Measurements from ENCODE around the gene IQCF2. TPM values are rescaled to one million over a fixed set of nuclear protein-coding genes. Genes with fewer than 3 reads are reported as not detected.

The IQCF2 gene
- total RNA-seq, 1 experiment from 2014 or later, result not detected

Other genes with a start within 250 kb of the IQCF2 start
- gene TEX264, start 190.4 kb upstream of the IQCF2 start, total RNA-seq (2014; rRNA removed; shearing (Covaris generic)), result 67.9 and 69.7 TPM in 2 replicates
- under 0.01 TPM in 1 of 2 replicates, not detected in the other for gene GRM2, start 154.5 kb upstream of the IQCF2 start, total RNA-seq (2014; rRNA removed; shearing (Covaris generic))
- not detected in 2 replicates for gene IQCF6, start 82.4 kb upstream of the IQCF2 start, total RNA-seq (2014; rRNA removed; shearing (Covaris generic))
- not detected in 2 replicates for gene IQCF5, start 14.0 kb downstream of the IQCF2 start, total RNA-seq (2014; rRNA removed; shearing (Covaris generic))
- not detected in 2 replicates for gene IQCF1, start 41.7 kb downstream of the IQCF2 start, total RNA-seq (2014; rRNA removed; shearing (Covaris generic))
- gene RRP9, start 80.3 kb downstream of the IQCF2 start, total RNA-seq (2014; rRNA removed; shearing (Covaris generic)), result 80.6 and 87.0 TPM in 2 replicates
- 6.4 and 9.7 TPM in 2 replicates for gene PARP3, start 80.7 kb downstream of the IQCF2 start, total RNA-seq (2014; rRNA removed; shearing (Covaris generic))
- not detected in 2 replicates for gene GPR62, start 93.8 kb downstream of the IQCF2 start, total RNA-seq (2014; rRNA removed; shearing (Covaris generic))
- 57.1 and 80.7 TPM in 2 replicates for gene PCBP4, start 105.8 kb downstream of the IQCF2 start, total RNA-seq (2014; rRNA removed; shearing (Covaris generic))
- gene ABHD14B, start 112.4 kb downstream of the IQCF2 start, total RNA-seq (2014; rRNA removed; shearing (Covaris generic)), result 6.5 and 9.9 TPM in 2 replicates
- 14.8 and 26.8 TPM in 2 replicates for gene ABHD14A, start 113.4 kb downstream of the IQCF2 start, total RNA-seq (2014; rRNA removed; shearing (Covaris generic))
- 103 and 242 TPM in 2 replicates for gene ACY1, start 121.9 kb downstream of the IQCF2 start, total RNA-seq (2014; rRNA removed; shearing (Covaris generic))
- gene RPL29, start 134.3 kb downstream of the IQCF2 start, total RNA-seq (2014; rRNA removed; shearing (Covaris generic)), result 2,209 and 2,228 TPM in 2 replicates
- 14.6 and 16.8 TPM in 2 replicates for gene DUSP7, start 195.0 kb downstream of the IQCF2 start, total RNA-seq (2014; rRNA removed; shearing (Covaris generic))